Erythroblast (primary cell): ENCODE results near the gene ASAP3.

Experiments used
- GATA1 ChIP-seq: IDR thresholded peaks from 2 replicates; pipeline ENCODE4 v1.6.1; 2011; ENCODE audit warnings: low read depth, mild to moderate bottlenecking, control low read depth, low read length, moderate library complexity
- POLR2A ChIP-seq: IDR thresholded peaks from 2 replicates; pipeline ENCODE4 v1.6.1; 2011; ENCODE audit warnings: mild to moderate bottlenecking, low read length

DNA sequence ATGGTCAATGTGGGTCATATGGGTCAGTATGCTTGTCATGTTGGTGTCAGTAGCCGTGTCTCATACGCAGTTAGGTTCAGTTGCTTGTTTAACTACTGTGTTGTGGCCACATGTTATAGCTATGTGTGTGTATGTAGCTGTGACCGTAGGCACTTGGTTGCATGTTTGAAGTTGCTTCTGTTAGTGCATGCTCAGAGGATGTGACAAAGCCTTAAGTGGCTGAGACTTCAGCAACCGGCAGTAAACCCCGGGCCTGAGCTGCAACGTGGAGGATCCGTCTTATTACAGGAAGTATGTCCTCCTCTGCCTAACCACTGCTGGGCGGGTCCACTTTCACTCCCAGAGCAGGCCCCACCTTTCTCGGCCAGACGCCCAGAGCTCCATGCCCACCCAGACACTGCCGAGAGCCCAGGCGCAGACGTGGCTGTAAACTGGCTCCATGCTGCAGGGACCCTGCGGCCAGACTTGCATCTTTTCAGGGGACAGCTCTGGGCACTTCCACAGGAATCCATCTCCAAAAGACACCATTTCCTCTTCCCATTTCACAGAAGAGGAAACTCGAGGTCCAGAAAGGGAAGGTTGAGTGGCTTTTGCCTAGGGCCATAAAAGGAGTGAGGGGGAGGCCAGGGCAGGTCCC is 61.6 kb downstream of the ASAP3 start:
- TF ChIP-seq POLR2A (no peak), GATA1 (no peak)
